H7 (cell line): ENCODE measurements around the gene SDCCAG8. TPM values are rescaled to one million over a fixed set of nuclear protein-coding genes. Genes with fewer than 3 reads are reported as not detected.

ENCODE experiments used
- DNase-seq: peaks from one replicate; pipeline ENCODE4 v3.0.0; 2012
- H3K27me3 ChIP-seq: 2 replicates; pipeline ENCODE4 v1.6.0; 2011; ENCODE audit warnings: mild to moderate bottlenecking, low read length; ENCODE audit not compliant: control insufficient read depth, insufficient read depth
- H3K36me3 ChIP-seq: replicated peaks from 2 replicates; pipeline ENCODE4 v1.5.1; 2011; ENCODE audit warnings: low read length; ENCODE audit not compliant: control insufficient read depth, insufficient read depth
- H3K4me3 ChIP-seq: 2 replicates; pipeline ENCODE4 v1.5.1; 2011; ENCODE audit warnings: low read depth, mild to moderate bottlenecking, control low read depth, low read length, moderate library complexity; ENCODE audit not compliant: insufficient read depth
- total RNA-seq: library from RNA; depleted of rRNA; stranded (reverse); fragments of >200 nt; shearing (Covaris generic); gene quantifications from 2 replicates; pipeline ENCODE4 v1.2.3, GENCODE V29; 2014

The SDCCAG8 gene
- total RNA-seq, 1 experiment from 2014 or later, result 145 TPM

GRCh38 chr1:243494741-243495431 is 239.0 kb downstream of the SDCCAG8 start:
- DNase-seq, result no peak
- Histone ChIP-seq H3K36me3 (peaks cover 2% of the 10 kb centered on the region; the same call in 1 of the 2 replicates), H3K27me3 (no peaks in the 10 kb centered on the region), H3K4me3 (no peak overlapping the region)

DNA sequence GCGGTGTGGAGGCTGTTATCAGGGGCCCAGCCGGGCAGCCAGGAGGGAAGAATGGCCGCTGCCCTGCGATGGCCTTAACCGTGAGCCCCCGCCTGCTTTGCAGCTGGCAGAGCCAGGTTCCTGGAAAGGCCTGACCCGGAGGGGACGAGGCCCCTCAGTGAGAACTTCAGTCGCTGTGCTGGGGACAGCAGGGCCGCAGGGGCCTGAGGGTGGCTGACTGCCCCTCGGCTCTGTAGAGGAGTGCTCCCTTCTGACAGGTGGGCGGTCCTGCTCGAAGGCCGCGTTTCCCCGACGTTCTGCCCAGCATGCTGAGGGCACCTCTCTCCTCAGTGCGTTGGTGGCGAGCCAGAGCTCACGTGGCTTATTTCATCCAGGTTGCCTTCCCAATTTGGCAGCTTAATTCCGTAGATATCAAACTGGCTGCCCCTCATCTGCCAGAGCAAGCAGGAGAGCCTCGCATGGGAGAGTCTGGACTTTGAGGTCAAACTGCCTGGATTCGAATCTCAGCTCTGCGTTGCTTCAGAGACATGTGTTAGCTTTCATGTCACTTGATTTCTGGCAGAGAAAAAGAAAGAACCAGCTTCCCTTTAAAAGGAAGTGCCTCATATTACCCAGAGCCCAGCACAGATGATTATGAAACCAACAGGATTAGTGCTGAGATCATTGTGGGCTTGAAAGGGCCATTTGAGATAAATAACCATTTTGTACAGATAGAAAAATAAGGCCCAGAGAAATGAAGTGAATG is 239.8 kb downstream of the SDCCAG8 start:
- DNase-seq, result peak; percentile 56
- H3K36me3 ChIP-seq, result no peaks in the 10 kb centered on the region; the same call in 1 of the 2 replicates
- no peak overlapping the region for H3K4me3 ChIP-seq
- no peaks in the 10 kb centered on the region for H3K27me3 ChIP-seq

DNA sequence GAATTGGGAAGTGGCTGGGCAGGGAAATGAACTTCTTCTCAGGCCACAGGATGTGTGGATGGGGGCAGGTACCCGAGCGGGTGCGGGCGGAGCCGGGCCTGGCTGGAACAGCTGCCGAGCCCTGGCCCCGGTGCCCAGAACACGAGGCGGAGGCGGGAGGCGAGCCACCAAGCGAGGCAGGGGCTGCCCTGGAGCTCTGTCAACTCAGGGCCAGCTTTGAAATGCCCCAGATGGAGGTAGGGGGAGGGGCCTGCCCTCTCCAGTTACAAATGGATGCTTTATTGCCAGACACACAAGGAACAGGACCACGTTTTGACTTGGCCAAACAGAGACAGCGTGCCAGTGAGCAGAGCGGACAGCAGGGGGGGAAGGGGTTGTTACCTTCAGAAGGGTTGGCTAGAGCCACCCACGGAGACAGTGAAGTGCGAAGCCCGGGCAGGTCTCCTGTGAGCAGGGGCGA is 240.4 kb downstream of the SDCCAG8 start:
- Histone ChIP-seq H3K36me3 (no peaks in the 10 kb centered on the region), H3K4me3 (no peak overlapping the region), H3K27me3 (no peaks in the 10 kb centered on the region)
- DNase-seq, result peak; percentile 74

DNA sequence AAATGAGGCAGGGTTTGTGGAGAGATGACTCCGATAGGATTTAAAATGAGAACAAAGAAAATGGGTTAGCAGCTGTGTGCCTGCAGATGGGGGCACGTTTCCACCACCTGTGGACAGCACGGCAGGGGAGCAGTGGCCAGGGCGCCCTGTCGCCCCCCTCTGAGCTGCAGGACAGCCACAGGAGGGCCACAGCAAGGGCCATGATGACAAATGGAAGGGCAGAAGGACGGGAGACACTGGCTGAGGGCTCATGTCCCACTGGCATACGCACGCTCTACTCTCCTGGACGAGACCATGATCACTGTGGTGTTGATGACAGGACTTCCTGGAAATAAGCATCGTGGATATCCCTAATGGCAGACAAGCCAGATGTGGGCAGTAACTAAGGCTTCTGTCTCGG is 241.0 kb downstream of the SDCCAG8 start:
- H3K36me3 ChIP-seq, result no peaks in the 10 kb centered on the region

GRCh38 chr1:243497939-243498681 is 242.3 kb downstream of the SDCCAG8 start:
- no peaks in the 10 kb centered on the region for H3K36me3 ChIP-seq
- DNase-seq, result peak; percentile 40
- no peak overlapping the region for H3K4me3 ChIP-seq

More for the DNA sequence above, 241.0 kb downstream of the SDCCAG8 start:
- no peaks in the 10 kb centered on the region for H3K27me3 ChIP-seq
- no peak overlapping the region for H3K4me3 ChIP-seq
- no peak for DNase-seq

DNA sequence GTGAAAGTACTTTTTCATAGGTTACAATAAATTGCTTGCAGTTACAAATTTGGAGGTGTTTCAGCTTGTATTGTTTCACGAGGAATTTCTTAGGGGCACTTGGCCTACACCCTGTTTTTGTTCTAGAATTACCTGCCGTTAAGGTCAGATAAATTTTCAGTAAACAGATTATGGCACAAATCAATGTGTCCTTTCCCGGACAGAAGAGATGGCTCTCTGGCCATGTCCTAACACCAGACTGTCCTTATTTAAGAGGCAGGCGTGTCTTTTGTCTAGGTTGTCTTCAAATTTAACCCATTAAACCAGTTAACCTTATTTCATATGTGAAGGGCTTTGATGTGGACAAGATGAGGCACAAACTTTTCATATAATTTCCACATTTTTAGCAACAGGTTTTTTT is 243.4 kb downstream of the SDCCAG8 start:
- Histone ChIP-seq H3K36me3 (no peaks in the 10 kb centered on the region; the same call in 1 of the 2 replicates), H3K4me3 (no peak overlapping the region), H3K27me3 (no peaks in the 10 kb centered on the region)
- DNase-seq, result no peak

More at GRCh38 chr1:243497939-243498681, 242.3 kb downstream of the SDCCAG8 start:
- H3K27me3 ChIP-seq, result no peaks in the 10 kb centered on the region

DNA sequence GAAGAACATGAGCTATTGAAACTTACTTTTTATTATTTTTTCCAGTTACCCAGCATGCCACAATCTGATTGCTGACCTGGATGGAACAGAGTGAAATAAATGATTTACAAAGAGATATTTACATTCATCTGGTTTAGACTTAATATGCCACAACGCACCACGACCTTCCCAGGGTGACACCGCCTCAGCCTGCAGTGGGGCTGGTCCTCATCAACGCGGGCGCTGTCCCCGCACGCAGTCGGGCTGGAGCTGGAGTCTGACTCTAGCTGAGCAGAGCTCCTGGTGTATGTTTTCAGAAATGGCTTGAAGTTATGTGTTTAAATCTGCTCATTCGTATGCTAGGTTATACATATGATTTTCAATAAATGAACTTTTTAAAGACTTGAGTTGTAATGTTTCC is 243.9 kb downstream of the SDCCAG8 start:
- no peak overlapping the region for H3K4me3 ChIP-seq
- DNase-seq, result no peak
- no peaks in the 10 kb centered on the region; the same call in 1 of the 2 replicates for H3K36me3 ChIP-seq
- no peaks in the 10 kb centered on the region for H3K27me3 ChIP-seq

- DNase-seq, result no peak
Measured at GRCh38 chr1:243500512-243500911, 244.7 kb downstream of the SDCCAG8 start.

DNA sequence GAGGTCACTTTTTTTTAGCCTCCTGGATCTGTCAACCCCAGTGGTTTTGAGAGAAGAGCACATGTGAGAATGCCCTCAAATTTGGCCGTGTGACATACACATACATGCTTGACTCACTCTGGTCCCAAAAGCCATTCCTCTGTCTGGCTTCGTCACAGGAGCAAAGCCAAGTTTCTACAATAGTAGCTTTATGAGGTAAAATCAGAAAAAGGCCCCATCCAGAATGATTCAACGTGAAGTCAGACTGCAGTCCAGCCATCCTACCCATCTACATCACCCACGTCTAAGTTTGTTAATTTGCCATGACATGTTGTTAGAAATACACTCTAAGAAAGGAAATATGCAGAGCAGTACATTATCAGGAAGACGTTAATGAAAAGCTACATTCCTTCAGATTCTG is 245.2 kb downstream of the SDCCAG8 start:
- DNase-seq, result no peak
- Histone ChIP-seq H3K36me3 (no peaks in the 10 kb centered on the region; the same call in 1 of the 2 replicates), H3K4me3 (no peak overlapping the region), H3K27me3 (no peaks in the 10 kb centered on the region)

More at GRCh38 chr1:243500512-243500911, 244.7 kb downstream of the SDCCAG8 start:
- H3K36me3 ChIP-seq, result no peaks in the 10 kb centered on the region; the same call in 1 of the 2 replicates
- H3K4me3 ChIP-seq, result no peak overlapping the region
- no peaks in the 10 kb centered on the region for H3K27me3 ChIP-seq

DNA sequence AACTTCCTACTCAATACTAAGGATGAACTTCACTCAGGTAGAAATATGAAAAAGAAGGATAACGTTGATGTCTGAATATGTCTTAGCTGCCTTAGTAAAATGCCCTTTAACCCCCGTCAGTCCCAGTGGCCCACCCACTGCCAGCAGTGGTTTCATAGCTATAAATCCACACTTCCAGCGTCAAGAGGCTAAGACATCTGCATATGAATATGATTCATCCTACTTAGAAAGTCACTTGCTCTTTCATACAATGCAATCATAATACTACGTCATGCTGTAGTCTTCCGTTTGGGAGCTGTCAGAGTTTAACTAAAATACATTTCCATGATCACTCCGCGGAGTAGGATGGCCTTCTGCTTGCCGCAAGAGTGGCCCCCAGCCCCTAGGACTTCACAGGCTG is 247.3 kb downstream of the SDCCAG8 start:
- no peak for DNase-seq
- Histone ChIP-seq H3K4me3 (no peak overlapping the region), H3K27me3 (no peaks in the 10 kb centered on the region), H3K36me3 (no peaks in the 10 kb centered on the region; the same call in 1 of the 2 replicates)

DNA sequence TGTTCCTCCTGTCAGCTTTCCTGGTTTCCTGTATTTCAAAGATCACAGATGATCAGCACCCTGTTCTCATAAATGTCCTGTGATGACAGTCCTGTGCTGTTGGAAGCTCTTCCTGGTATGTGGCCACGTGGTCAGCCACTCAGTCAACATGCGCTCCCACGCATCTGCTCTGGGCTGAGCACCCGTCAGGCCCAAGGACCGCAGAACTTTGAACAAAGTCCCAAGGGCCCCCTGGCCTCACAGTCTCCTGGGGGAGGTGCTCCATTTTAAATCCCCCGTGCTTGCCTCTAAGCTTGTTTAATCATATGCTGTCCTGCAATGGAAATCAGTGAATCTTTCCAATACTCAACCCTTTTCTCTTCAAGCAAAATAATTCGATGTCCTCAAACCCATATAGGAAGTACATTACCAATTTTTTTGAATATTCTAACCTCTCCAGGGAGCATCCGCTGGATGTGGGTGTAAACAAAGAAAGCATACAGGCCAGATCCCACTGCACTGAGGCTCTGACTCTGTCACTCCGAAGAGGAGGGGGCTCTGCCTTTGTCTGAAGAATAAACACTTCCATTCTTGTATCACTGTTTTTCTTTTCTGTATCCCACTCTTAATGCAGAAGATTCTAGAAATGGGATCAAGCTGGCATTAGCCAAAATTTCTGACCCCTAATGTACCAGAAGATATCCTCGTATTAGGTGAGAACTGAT is 250.3 kb downstream of the SDCCAG8 start:
- no peak for DNase-seq
- Histone ChIP-seq H3K4me3 (no peak overlapping the region), H3K36me3 (no peaks in the 10 kb centered on the region; the same call in 1 of the 2 replicates), H3K27me3 (no peaks in the 10 kb centered on the region)

- Histone ChIP-seq H3K36me3 (no peaks in the 10 kb centered on the region; the same call in 1 of the 2 replicates), H3K4me3 (no peak overlapping the region), H3K27me3 (no peaks in the 10 kb centered on the region)
- DNase-seq, result peak; percentile 57
Measured at GRCh38 chr1:243507001-243507671, 251.3 kb downstream of the SDCCAG8 start.

DNA sequence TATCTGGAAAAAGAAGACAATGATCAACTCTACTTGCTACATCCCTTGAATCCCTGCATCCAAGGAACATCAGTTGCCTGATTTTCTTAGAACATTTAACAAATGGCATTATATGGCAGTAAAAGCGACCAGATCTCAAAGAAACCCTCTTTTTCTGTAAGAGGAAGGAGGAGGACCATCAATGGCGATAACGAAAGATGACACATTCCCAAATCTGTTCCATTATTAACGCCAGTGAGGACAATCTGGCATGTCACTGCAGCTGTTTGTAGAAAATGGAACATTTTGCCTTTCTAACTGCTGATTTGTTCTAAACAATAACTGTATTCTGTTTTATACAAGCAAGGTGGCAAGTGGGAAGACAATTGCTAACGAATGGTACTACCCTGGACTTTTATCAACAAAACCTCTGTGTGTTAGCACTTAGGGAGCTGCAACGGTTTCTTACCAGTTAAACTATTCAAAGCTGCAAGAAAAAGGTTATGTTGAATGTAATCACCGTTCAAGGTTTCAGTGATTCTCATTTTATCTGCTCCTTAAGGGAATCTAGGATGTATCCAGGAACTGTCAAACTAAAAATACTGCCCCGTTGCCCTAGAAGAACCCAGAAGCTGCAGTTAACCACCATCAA is 251.9 kb downstream of the SDCCAG8 start:
- no peak for DNase-seq
- Histone ChIP-seq H3K4me3 (no peak overlapping the region), H3K27me3 (no peaks in the 10 kb centered on the region), H3K36me3 (no peaks in the 10 kb centered on the region; the same call in 1 of the 2 replicates)
